ENCODE measurements around the gene SLC30A5. TPM values are rescaled to one million over a fixed set of nuclear protein-coding genes. Genes with fewer than 3 reads are reported as not detected.
"Not testable (repeated sequence)": the region's sequence is repeated elsewhere in the genome, so short reads cannot be mapped to it uniquely, and the experiment has no call there.

Gene SLC30A5
- total RNA-seq, 1 donor = 52.8 TPM

DNA sequence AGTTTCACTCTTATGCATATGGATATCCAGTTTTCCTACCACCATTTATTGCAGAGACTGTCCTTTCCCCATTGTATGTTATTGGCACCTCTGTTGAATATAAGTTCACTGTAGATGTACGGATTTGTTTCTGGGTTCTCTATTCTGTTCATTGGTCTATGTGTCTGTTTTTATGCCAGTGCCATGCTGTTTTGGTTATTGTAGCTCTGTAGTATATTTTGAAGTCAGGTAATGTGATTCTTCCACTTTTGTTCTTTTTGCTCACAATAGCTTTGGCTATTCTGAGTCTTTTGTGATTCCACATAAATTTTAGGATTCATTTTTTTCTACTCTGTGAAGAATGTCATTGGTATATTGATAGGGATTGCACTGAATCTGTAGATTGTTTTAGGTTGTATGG, 47.0 kb downstream of the SLC30A5 start:
- no peak for TF ChIP-seq CTCF (IDR thresholded peaks at IDR 0.05; ENCODE audit: insufficient read depth, low read length)
- no peak overlapping the region for H3K4me3 ChIP-seq (ENCODE audit: low read depth, low read length)
- DNase-seq (ENCODE audit: low read depth) = no peak

DNA sequence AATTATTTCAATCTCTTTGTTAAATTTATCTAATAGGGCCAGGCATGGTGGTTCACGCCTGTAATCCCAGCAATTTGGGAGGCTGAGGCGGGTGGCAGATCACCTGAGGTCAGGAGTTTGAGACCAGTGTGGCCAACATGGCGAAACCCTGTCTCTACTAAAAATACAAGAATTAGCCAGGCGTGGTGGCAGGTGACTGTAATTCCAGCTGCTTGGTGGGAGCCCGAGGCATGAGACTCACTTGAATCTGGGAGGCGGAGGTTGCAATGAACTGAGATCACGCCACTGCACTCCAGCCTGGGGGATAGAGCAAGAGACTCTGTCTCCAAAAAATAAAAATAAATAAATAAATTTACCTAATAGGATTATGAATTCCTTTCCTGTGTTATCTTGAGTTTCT, 54.8 kb downstream of the SLC30A5 start:
- not testable (repeated sequence) for DNase-seq (ENCODE audit: low read depth); H3K4me3 ChIP-seq (ENCODE audit: low read depth, low read length)

DNA sequence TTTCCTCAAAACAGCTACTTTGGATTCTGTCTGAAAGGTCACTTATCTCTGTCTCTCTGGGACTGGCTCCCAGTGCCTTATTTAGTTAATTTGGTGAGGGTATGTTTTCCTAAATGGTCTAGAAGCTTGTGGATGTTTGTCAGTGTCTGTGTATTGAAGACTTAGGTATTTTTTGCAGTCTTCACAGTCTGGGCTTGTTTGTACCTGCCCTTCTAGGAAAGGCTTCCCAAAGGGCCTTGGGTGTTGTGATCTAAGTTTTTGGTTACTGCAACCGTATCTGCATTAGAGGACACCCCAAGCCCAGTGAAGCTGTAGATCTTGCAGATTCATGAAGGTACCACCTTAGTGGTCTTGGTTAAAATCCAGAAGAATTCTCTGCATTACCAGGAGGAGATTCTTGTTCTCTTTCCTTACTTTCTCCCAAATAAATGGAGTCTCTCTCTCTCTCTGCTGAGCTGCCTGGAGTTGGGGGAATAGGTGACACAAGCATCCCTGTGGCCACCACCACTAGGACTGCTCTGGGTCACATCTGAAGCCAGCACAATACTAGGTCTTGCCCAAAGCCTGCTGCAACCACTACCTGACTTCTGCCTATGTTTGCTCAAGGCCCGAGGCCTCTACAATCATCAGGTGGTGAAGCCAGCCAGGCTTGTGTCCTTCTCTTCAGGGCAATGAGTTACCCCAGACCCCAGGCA, 55.3 kb downstream of the SLC30A5 start:
- no peak for DNase-seq (ENCODE audit: low read depth)
- TF ChIP-seq CTCF (IDR thresholded peaks at IDR 0.05; ENCODE audit: insufficient read depth, low read length) = no peak
- no peak overlapping the region for H3K4me3 ChIP-seq (ENCODE audit: low read depth, low read length)

- H3K4me3 ChIP-seq (ENCODE audit: low read depth, low read length) = no peak overlapping the region
- DNase-seq (ENCODE audit: low read depth) = no peak
- no peak for TF ChIP-seq CTCF (IDR thresholded peaks at IDR 0.05; ENCODE audit: insufficient read depth, low read length)
These were observed 55.8 kb downstream of the SLC30A5 start for GRCh38 chr5:69149676-69150010.

GRCh38 chr5:69152731-69153130, 58.9 kb downstream of the SLC30A5 start:
- no peak for DNase-seq (ENCODE audit: low read depth)
- no peak for TF ChIP-seq CTCF (IDR thresholded peaks at IDR 0.05; ENCODE audit: insufficient read depth, low read length)
- H3K4me3 ChIP-seq (ENCODE audit: low read depth, low read length) = no peak overlapping the region

- H3K4me3 ChIP-seq (ENCODE audit: low read depth, low read length) = no peak overlapping the region
- DNase-seq (ENCODE audit: low read depth) = no peak
- no peak for TF ChIP-seq CTCF (IDR thresholded peaks at IDR 0.05; ENCODE audit: insufficient read depth, low read length)
These were observed 62.6 kb downstream of the SLC30A5 start for GRCh38 chr5:69156456-69156855.

DNA sequence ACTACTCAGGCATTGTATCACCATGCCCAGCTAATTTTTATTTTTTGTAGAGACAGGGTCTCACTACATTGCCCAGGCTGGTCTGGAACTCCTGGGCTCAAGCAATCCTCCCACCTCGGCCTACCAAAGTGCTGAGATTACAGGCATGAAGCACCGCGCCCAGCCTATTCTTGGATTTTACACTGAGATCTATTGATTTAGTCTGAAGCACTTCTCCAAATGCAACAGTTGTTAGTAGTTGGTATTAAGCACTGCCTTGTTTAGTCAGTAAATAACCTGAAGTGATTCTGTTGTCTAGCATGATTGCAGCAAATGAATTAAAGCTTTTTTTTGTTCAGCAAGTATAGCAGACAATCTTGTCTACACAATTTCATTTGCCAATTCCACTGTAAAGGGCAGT, 64.2 kb downstream of the SLC30A5 start:
- DNase-seq (ENCODE audit: low read depth) = no peak
- TF ChIP-seq CTCF (IDR thresholded peaks at IDR 0.05; ENCODE audit: insufficient read depth, low read length) = no peak
- H3K4me3 ChIP-seq (ENCODE audit: low read depth, low read length) = no peak overlapping the region

Data from fibroblast of the aortic adventitia (primary cell).